Subcutaneous adipose tissue (tissue), 4 donors: Measurements from ENCODE around the gene MUC4. TPM values are rescaled to one million over a fixed set of nuclear protein-coding genes. Genes with fewer than 3 reads are reported as not detected.

ENCODE experiments used
- CTCF ChIP-seq: fragments of 450-650 bp; IDR thresholded peaks from one replicate; pipeline ENCODE4 v1.5.1; 2016; ENCODE audit warnings: low read depth, mild to moderate bottlenecking, control low read depth, antibody characterized with exemption, moderate library complexity
- total RNA-seq, 4 donors: library from RNA; depleted of rRNA; stranded (reverse); fragments of >200 nt; gene quantifications; one replicate each; pipeline ENCODE4 v1.1.0, GENCODE V29; 2016

MUC4 gene
- total RNA-seq, 4 donors from 2014 or later, result not detected

- no peak for TF ChIP-seq CTCF
These were observed 43.9 kb downstream of the MUC4 start for GRCh38 chr3:195767792-195768191.

- TF ChIP-seq CTCF, result no peak
These were observed 45.1 kb downstream of the MUC4 start for GRCh38 chr3:195766671-195767070.

- no peak for TF ChIP-seq CTCF
These were observed 46.6 kb downstream of the MUC4 start for GRCh38 chr3:195764961-195765706.

- TF ChIP-seq CTCF, result no peak
These were observed 47.6 kb downstream of the MUC4 start for GRCh38 chr3:195763843-195764825.

- no peak for TF ChIP-seq CTCF
These were observed 48.5 kb downstream of the MUC4 start for GRCh38 chr3:195763076-195763830.

- TF ChIP-seq CTCF, result no peak
These were observed 49.1 kb downstream of the MUC4 start for GRCh38 chr3:195762611-195763010.
